Activated gamma-delta T cell (primary cell): Measurements from ENCODE around the gene CLEC11A.
"Not testable (repeated sequence)": the region's sequence is repeated elsewhere in the genome, so short reads cannot be mapped to it uniquely, and the experiment has no call there.

Experiments used
- DNase-seq: peaks from one replicate; lab custom pipeline; 2025; lab: John Stamatoyannopoulos, UW

Gene CLEC11A

GRCh38 chr19:50721441-50722137, 1.6 kb upstream of the CLEC11A start:
- no peak for DNase-seq

DNA sequence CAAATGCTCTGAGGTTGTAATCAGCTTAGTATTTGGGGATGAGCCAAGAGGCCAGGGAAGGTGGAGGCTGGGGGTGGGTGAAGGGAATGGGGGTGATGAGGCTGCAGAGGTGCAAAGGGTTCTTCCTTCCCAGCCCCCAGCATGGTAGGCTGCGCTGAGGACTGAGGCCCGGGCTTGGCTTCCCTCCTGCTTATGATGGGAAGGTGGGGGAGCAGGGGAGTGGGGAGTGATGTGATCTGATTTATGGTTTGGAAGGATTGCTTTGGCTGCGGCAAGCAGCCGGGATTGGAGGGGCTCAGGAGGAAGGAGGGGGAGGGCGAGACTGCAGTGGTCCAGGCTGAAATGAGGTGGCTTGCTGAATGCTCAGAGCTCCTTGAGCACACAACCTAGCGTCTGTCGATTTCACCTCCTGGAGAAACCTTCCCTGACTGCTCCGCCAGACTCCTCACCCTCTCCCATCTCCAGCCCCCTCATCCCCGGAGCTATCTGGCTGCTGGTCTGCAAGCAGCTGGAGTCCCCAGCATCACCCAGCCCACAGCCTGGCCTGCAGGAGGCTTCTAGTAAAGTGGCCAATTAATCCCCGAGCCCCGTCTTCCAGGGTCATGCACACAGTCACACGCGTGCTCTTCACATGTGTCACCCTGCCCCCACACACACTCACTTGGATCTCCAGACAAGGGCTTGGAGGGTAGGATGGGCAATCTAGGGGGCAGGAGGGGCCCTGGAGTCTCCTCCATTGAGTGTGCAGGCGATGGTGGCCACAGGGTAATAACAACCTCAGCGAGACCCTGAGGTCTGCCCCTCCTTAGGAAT, 757 bp upstream of the CLEC11A start:
- DNase-seq, result no peak

- DNase-seq, result no peak
These were observed 764 bp downstream of the CLEC11A start for GRCh38 chr19:50723735-50724521.

- DNase-seq, result peak; percentile 76
These were observed 1.5 kb downstream of the CLEC11A start for GRCh38 chr19:50724522-50725217.

GRCh38 chr19:50725218-50725910, 2.2 kb downstream of the CLEC11A start:
- DNase-seq, result no peak

DNA sequence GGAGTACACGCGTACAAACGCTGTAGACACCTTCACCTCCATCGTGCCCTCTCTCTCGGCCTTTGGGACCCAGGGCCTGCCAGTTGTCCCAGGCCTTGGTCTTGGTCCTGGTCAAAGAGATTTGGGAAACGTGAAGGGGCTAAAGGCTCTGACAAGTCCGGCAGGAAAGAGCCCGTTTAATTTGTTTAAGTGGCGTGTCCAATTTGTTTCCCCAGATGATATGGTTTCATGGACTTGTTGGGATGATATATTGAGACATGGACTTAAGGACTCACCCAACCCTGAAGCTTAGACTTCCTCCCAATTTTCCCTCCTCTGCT, 2.7 kb downstream of the CLEC11A start:
- no peak for DNase-seq

- no peak for DNase-seq
These were observed 5.0 kb downstream of the CLEC11A start for GRCh38 chr19:50728084-50728737.

- no peak for DNase-seq
These were observed 6.7 kb downstream of the CLEC11A start for GRCh38 chr19:50729894-50730293.

DNA sequence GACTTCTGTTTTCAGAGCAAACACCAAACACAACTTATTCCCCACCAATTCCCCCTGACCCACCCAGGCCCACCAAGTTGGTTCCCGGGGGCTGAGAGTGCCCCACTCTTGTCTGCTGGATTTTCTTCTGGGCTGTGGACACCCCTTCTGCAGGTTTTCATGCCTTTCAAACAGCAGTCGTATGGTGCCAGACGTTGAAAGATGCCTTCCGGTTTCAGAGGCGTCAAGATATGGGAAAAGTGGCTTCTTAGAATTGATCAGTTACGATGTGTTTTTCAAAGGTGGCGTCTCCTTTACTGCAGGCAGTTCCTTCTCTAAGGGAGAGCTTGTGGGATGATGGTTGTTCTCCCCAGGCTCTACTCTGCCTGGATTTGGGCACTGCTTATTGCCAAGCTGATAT, 12.7 kb downstream of the CLEC11A start:
- DNase-seq, result no peak

- no peak for DNase-seq
These were observed 13.2 kb downstream of the CLEC11A start for GRCh38 chr19:50736338-50736737.

GRCh38 chr19:50739132-50739913, 16.2 kb downstream of the CLEC11A start:
- no peak for DNase-seq

- DNase-seq, result no peak
These were observed 16.8 kb downstream of the CLEC11A start for GRCh38 chr19:50739914-50740426.

DNA sequence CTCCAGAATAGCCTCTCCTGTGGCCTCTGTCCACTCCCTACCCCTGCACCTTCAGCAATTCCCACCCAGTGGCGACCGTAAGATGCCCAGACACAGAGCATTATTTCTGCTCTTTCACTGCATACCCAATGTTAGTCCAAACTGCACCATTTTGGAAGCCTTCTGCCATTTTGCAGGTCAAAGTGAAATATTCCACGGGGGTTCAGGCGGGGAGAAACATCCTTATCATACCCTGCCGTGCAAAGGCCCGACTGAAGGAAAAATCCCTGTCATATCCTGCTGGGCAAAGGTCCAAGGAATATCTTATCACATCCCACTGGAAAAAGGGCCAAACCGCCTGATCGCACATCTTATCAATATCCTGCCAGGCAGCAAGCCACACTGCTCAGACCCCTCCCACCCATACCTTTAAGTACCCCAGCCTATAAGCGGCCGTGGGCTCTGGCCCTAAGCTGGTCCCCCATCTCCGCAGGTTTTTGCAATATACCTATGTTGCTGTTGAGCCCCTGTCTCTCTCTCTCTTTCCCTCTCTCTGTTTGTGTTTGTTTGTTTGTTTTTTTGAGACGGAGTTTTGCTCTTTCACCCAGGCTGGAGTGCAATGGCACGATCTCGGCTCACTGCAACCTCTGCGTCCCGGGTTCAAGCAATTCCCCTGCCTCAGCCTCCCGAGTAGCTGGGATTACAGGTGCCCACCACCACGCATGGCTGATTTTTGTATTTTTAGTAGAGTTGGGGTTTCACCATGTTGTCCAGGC, 18.2 kb downstream of the CLEC11A start:
- no peak for DNase-seq

GRCh38 chr19:50743537-50743936, 20.4 kb downstream of the CLEC11A start:
- DNase-seq, result no peak

DNA sequence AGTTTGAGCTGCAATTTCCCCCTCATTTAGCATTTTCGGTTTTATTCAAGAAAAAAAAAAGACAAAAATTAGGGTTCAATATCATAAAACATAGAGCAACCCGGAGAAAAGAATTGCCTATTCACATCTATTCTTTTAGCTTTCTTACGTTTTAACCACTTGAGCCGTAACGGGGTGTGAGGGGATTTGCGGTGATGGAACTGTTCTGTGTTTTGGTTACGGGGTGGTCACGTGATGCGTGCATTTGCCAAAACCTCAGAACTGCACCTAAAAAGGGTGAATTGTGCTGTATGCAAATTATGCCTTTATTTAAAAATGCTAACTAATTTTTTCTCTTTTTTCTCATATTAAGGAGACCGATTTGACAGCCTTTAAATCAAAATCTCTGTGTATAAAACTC, 22.1 kb downstream of the CLEC11A start:
- DNase-seq, result no peak

- not testable (repeated sequence) for DNase-seq
These were observed 24.0 kb downstream of the CLEC11A start for GRCh38 chr19:50747141-50747540.

DNA sequence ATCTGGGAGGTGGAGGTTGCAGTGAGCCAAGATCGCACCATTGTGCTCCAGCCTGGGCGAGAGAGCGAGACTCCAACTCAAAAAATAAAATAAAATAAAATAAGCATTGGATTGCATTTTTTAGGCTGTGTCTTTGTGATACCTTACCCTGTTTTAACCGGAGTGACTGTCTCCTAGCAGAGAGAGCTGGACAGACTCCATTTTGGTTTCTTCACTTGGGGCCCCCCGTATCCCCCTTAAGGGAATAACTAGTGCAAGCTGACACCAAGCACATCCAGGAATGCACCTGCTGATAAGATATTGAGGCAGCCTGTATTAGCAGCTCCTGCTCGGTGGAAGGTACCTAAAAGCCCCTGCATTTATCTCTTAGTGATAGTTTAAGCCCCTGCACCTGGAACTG, 26.3 kb downstream of the CLEC11A start:
- no peak for DNase-seq

DNA sequence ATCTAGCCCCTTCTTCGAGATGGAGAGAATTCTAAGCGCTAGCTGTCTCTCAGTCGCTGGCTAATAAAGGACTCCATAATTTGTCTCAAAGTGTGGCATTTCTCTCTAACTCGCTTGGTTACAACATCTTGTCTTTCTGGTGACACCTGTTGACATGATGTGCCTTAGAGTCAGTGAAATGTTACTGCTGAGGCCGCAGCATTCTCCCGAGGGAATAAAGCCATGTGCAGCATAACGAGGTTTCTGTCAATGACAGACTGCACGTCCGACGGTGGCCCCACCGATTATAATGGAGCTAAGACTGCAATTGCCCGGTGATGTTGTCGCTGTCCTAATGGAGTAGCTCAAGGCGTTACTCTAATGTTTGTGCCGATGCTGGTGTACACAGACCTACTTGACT, 26.8 kb downstream of the CLEC11A start:
- DNase-seq, result no peak

GRCh38 chr19:50753879-50754278, 30.7 kb downstream of the CLEC11A start:
- no peak for DNase-seq
